GM12865 (cell line): ENCODE data around the gene HDLBP.

Source experiments
- DNase-seq: peaks from one replicate; pipeline ENCODE4 v3.0.0; 2010; ENCODE audit warnings: low read depth
- H3K4me3 ChIP-seq: 2 replicates; pipeline ENCODE4 v1.5.1; 2011; ENCODE audit warnings: mild to moderate bottlenecking, low read depth, low read length, control low read depth
- TF ChIP-seq, protein P1 (sequence below): IDR thresholded peaks from 2 replicates; pipeline ENCODE4 v1.5.1; 2011; ENCODE audit warnings: low read length, control low read depth, low read depth, inconsistent platforms; ENCODE audit not compliant: insufficient read depth; ENCODE audit errors: missing control alignments

Gene HDLBP

DNA sequence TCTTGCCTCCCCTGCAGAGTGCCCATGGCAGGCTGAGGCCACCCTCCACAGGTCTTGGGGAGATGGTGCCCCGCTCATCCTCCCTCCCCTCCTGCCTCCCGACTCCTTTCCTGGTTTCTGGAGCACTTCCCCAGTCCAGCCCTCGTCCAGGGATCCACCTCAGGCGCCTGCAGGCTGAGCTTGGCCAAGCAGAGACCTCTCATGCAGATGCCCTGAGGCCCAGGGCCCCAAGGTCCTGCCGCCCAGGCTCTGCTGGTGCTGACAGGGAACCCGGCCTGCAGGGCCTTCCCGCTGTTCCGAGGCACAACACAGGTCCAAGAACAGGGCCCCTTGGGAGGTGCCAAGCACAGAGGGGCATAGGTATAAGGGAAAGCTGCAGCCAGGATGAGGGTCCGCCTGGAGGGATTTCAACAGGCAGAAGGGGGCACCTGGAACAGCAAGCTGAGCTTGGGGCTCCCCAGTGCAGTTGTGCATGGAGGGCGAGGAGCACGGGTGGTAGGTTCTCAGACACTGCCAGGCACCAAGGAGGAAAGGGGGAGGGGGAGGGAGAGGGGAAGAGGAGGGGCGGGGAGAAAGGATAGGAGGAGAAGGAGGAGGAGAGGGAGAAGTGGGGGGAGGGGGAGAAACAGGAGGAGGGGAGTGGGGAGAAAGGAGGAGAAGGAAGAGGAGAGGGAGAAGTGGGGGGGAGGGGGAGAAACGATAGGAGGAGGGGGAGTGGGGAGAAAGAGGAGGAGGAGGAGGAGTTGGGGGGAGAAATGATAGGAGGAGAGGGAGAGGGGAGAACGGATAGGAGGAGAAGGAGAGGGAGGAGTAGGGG, 128.2 kb downstream of the HDLBP start:
- TF ChIP-seq, protein P1, sequence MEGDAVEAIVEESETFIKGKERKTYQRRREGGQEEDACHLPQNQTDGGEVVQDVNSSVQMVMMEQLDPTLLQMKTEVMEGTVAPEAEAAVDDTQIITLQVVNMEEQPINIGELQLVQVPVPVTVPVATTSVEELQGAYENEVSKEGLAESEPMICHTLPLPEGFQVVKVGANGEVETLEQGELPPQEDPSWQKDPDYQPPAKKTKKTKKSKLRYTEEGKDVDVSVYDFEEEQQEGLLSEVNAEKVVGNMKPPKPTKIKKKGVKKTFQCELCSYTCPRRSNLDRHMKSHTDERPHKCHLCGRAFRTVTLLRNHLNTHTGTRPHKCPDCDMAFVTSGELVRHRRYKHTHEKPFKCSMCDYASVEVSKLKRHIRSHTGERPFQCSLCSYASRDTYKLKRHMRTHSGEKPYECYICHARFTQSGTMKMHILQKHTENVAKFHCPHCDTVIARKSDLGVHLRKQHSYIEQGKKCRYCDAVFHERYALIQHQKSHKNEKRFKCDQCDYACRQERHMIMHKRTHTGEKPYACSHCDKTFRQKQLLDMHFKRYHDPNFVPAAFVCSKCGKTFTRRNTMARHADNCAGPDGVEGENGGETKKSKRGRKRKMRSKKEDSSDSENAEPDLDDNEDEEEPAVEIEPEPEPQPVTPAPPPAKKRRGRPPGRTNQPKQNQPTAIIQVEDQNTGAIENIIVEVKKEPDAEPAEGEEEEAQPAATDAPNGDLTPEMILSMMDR = no peak
- no peak overlapping the region for H3K4me3 ChIP-seq
- no peak for DNase-seq

DNA sequence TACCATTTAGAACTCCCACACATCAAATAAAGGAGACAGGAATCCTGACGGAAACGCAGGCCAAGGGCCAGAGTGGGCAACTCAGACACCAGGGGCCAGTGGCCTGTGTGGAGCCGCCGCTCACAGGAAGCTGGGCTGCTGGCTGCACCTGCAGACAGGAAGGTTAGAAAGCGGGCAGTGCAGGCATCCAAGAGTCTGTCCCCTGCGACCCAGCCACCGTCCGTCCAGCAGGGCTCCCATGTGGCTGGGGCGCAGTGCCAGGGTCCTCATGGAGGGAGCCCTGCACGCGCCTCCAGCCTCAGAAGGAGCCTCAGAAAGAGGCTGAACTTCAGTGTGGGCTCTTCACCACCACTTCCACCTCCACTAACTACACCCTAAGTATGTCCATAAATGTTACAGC, 129.5 kb downstream of the HDLBP start:
- DNase-seq = no peak

DNA sequence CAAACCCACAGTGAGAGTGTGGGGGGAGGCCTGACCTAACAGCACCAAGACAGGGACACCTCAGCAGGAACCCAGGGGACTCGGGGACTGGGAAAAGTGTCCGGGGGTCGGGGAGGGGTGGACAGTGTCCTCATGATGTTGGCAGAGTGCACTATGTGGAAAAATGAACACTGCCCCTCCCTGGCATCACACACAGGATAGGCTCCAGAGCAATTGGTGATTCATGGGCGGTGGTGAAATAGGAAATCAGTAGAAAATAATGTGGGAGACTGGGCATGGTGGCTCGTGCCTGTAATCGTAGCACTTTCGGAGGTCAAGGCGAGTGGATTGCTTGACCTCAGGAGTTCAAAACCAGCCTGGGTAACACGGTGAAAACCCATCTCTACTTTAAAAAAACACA, 130.6 kb downstream of the HDLBP start:
- DNase-seq = no peak
- H3K4me3 ChIP-seq = no peak overlapping the region
- TF ChIP-seq, protein P1 = no peak

More for the DNA sequence above, 129.5 kb downstream of the HDLBP start:
- TF ChIP-seq, protein P1 = no peak
- no peak overlapping the region for H3K4me3 ChIP-seq

DNA sequence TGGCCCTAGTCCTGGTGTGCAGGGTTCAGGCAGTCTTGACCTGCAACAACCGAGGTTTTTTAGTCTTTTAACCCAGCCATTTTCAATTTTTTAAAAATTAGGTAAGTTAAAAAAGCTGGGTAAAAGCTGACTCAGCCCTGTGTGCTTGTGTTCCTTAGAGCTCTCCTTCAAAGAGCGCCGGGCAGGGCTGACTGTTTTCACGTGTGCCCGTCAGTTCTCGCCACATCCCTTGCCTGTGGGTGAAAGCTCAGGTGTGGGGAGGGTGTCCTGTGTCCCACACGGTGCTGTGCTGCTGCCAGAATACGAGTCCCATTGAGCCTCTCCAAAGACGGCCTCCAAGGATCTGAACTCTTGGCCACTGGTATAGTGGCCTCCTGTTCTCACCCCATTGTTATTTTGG, 132.3 kb downstream of the HDLBP start:
- no peak for DNase-seq
- TF ChIP-seq, protein P1 = no peak
- no peak overlapping the region for H3K4me3 ChIP-seq

DNA sequence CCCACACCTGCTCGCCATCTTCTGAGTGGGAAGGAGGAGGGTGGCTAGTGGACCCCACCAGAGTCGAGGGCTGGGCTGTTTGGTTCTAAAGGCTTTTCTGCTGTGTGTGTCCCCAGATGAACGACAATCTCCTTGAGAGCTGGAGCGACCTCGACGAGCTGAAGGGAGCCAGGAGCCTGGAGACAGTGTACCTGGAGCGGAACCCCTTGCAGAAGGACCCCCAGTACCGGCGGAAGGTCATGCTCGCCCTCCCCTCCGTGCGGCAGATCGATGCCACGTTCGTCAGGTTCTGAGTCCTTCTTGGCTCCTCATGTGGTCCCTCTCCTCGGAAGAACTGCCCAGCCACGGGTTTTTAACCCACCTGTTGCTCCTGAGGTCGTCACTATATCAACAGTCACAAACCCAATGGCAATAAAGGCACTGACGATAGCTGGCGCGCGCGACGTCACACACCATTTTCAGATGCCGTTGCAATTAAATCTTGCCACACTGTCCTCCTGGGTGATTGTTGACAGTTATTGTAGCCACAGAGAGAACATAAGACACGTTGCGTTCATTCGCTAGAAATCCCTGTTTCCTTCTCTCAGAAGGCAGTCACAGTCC, 132.8 kb downstream of the HDLBP start:
- TF ChIP-seq, protein P1 = no peak

DNA sequence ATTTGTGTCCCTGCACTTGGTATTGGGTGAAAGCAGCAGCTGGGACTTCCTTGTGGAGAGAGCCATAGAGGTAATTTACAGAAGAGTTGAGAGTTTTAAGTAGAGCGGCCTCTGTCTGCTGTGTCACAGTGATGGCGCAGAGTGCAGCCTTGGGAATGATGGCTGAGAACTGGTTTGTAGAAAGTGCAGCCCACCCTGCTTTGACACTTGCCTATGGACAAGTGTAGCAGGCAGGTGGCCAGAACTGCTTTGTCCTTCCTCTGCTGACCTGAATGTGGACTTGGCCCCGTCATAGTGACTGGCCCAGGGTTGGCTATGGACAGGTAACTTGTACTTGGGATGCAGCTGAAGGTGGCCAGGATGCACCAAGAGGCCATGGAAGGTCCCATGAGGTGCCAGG, 133.3 kb downstream of the HDLBP start:
- no peak for DNase-seq
- no peak overlapping the region for H3K4me3 ChIP-seq
- TF ChIP-seq, protein P1 = no peak

More for the DNA sequence above, 132.8 kb downstream of the HDLBP start:
- DNase-seq = no peak
- no peak overlapping the region for H3K4me3 ChIP-seq
